Stimulated activated CD8-positive, alpha-beta memory T cell treated with anti-CD3 and anti-CD28 coated beads, Interleukin-12 subunit alpha, Interleukin-12 subunit beta, amount 100 ng/mL, for 1 hour (primary cell): ENCODE measurements around the gene HNRNPM.

Experiments used
- DNase-seq: peaks from one replicate; pipeline ENCODE4 v3.0.0-alpha.2; 2020; ENCODE audit warnings: low read depth

HNRNPM gene

GRCh38 chr19:8487137-8487851 is 42.5 kb downstream of the HNRNPM start:
- peak; percentile 36 for DNase-seq

GRCh38 chr19:8488365-8488764 is 43.6 kb downstream of the HNRNPM start:
- DNase-seq: no peak

GRCh38 chr19:8489561-8490394 is 45.0 kb downstream of the HNRNPM start:
- DNase-seq: no peak

GRCh38 chr19:8490395-8490760 is 45.6 kb downstream of the HNRNPM start:
- DNase-seq: no peak

GRCh38 chr19:8490873-8491272 is 46.1 kb downstream of the HNRNPM start:
- no peak for DNase-seq

GRCh38 chr19:8491574-8491973 is 46.8 kb downstream of the HNRNPM start:
- DNase-seq: no peak

GRCh38 chr19:8494158-8494557 is 49.4 kb downstream of the HNRNPM start:
- DNase-seq: no peak

GRCh38 chr19:8498295-8498694 is 53.5 kb downstream of the HNRNPM start:
- no peak for DNase-seq

GRCh38 chr19:8499048-8499833 is 54.5 kb downstream of the HNRNPM start:
- DNase-seq: no peak

GRCh38 chr19:8500158-8500557 is 55.4 kb downstream of the HNRNPM start:
- DNase-seq: no peak

- DNase-seq: no peak
Measured at GRCh38 chr19:8501516-8501915, 56.7 kb downstream of the HNRNPM start.

GRCh38 chr19:8501981-8502380 is 57.2 kb downstream of the HNRNPM start:
- DNase-seq: no peak

GRCh38 chr19:8503510-8503909 is 58.7 kb downstream of the HNRNPM start:
- no peak for DNase-seq

GRCh38 chr19:8504171-8504570 is 59.4 kb downstream of the HNRNPM start:
- no peak for DNase-seq

- DNase-seq: no peak
Measured at GRCh38 chr19:8504919-8505318, 60.1 kb downstream of the HNRNPM start.

- DNase-seq: peak; percentile 57
Measured at GRCh38 chr19:8505680-8506401, 61.1 kb downstream of the HNRNPM start.

- DNase-seq: no peak
Measured at GRCh38 chr19:8506402-8506957, 61.7 kb downstream of the HNRNPM start.

- no peak for DNase-seq
Measured at GRCh38 chr19:8510589-8511115, 65.9 kb downstream of the HNRNPM start.

- DNase-seq: no peak
Measured at GRCh38 chr19:8511573-8512101, 66.9 kb downstream of the HNRNPM start.

- DNase-seq: no peak
Measured at GRCh38 chr19:8512115-8512967, 67.6 kb downstream of the HNRNPM start.
